ENCODE measurements around the gene STEEP1.

DNA sequence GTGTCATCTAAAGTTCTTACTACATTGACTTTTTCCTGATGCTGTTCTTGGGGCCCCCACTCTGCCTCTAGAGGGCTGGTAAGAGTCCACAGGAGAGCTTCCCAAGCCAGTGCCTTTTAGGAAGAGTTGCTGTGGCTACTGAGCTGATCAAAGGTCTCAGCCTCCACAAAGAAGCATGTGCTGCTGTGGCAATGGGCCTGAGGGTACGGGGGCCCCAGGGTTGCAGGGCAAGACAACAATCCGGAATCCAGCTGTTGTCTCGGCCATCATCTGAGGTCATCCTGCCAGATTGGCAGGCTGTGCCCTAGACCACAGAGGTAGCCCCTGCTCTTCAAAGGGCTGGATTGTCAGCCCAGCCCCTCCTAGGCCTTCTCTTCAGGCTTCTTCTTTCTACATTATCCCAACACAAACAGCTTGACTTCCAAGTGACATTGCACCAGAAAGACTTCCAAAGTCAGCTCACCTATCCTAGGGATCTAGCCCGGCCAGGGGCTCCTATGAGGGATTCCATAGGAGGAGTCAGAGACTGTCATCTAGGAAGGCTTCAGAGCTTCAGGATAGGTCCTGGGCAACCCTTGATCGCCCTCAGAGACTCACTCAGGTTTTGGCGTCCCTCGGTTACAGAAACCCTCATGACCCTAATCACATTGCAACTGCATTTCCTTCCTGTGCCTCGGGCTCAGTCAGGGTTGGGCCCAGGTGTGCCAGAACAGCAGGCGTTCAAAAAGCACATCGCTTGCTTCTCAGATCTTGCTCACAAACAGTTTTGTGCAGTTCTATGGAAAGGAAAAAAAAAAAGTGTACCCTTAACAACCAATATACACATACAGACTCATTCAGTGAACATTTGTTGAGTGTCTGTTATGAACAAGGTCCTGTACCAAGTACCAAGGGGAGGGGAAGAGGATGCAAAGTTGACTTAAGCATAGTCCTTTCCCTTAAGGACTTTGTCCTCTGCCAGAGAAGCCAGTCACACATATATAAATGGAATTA lies 69.2 kb downstream of the STEEP1 start:
- TF ChIP-seq, protein P1, sequence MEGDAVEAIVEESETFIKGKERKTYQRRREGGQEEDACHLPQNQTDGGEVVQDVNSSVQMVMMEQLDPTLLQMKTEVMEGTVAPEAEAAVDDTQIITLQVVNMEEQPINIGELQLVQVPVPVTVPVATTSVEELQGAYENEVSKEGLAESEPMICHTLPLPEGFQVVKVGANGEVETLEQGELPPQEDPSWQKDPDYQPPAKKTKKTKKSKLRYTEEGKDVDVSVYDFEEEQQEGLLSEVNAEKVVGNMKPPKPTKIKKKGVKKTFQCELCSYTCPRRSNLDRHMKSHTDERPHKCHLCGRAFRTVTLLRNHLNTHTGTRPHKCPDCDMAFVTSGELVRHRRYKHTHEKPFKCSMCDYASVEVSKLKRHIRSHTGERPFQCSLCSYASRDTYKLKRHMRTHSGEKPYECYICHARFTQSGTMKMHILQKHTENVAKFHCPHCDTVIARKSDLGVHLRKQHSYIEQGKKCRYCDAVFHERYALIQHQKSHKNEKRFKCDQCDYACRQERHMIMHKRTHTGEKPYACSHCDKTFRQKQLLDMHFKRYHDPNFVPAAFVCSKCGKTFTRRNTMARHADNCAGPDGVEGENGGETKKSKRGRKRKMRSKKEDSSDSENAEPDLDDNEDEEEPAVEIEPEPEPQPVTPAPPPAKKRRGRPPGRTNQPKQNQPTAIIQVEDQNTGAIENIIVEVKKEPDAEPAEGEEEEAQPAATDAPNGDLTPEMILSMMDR (IDR thresholded peaks at IDR 0.05) = no peak
- TF ChIP-seq POLR2A (IDR thresholded peaks at IDR 0.05) (no peak), POLR2AphosphoS5 (IDR thresholded peaks at IDR 0.05) (no peak), EP300 (IDR thresholded peaks at IDR 0.05; ENCODE audit: low read depth) (no peak)
